Testis (tissue), 2 donors: Measurements from ENCODE around the gene PSAP.

Experiments
- CTCF ChIP-seq, 3 experiments: fragments of 450-650 bp in 2 of 3; fragments of 200-600 bp in 1 of 3; sonication (generic) in 1 of 3; IDR thresholded peaks; one replicate each; pipeline ENCODE4 v1.5.1; 2016 to 2019; ENCODE audit warnings: antibody characterized with exemption in 3 of 3, mild to moderate bottlenecking in 2 of 3, moderate library complexity in 1 of 3
- POLR2A ChIP-seq: fragments of 450-650 bp; IDR thresholded peaks from one replicate; pipeline ENCODE4 v1.6.1; 2017; ENCODE audit warnings: antibody characterized with exemption, mild to moderate bottlenecking, moderate library complexity

GRCh38 chr10:71873582-71874211, 22.6 kb upstream of the PSAP start:
- TF ChIP-seq CTCF (IDR thresholded peaks at IDR 0.05) = no peak
- TF ChIP-seq POLR2A = no peak
